DMS 273 treated with DMSO at 0.1 percent for 48 hours (cell line): ENCODE results near the gene CRBN.

Experiments
- DNase-seq: peaks from one replicate; lab custom pipeline; 2025; lab: John Stamatoyannopoulos, UW

Gene CRBN

DNA sequence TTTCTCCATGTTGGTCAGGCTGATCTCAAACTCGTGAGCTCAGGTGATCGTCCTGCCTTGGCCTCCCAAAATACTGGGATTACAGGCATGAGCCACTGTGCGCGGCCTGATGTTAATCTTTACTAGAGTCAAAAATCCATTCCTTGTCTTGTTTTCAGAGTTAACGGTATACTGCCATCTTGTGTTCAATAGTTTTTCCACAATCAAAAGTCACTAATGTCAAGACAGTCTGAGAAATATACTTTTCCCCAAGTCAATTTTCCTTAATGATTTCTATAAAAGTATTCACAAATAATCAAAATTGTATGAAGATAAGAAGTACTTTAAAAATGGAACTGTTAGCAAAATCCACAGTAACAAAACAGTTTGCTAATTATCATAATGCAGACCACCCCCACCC, 8.5 kb downstream of the CRBN start:
- DNase-seq: no peak

DNA sequence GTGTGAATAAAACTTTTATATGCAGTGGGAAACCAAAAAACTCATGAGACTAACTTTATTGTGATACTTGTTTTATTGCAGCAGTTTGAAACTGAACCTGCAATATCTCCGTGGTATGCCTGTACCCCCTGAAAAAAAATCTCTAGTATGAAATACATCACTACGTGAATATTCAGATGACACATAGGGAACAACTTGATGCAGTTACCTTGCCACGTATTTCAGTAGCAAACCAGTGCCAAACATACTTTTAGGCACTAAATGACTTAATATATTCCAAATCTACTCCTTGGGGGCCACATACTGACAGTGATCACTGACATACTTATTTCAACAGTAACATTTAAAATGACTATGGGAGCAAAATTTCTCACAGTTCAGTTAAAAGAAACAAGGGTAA, 13.8 kb downstream of the CRBN start:
- no peak for DNase-seq

DNA sequence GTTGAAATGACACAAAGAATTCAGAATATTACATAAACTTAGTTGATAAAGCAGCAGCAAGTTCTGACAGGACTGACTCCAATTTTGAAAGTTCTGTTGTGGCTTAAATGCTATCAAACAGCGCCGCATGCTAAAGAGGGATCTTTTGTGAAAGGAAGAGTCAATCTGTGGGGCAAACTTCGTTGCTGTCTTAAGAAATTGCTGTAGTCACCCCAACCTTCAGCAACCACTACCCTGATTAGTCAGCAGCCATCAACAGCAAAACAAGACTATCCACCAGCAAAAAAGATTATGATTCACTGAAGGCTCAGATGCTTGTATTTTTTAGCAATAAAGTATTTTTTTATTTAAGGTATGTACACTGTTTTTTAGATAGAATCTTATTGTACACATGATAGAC, 14.2 kb downstream of the CRBN start:
- DNase-seq: no peak

DNA sequence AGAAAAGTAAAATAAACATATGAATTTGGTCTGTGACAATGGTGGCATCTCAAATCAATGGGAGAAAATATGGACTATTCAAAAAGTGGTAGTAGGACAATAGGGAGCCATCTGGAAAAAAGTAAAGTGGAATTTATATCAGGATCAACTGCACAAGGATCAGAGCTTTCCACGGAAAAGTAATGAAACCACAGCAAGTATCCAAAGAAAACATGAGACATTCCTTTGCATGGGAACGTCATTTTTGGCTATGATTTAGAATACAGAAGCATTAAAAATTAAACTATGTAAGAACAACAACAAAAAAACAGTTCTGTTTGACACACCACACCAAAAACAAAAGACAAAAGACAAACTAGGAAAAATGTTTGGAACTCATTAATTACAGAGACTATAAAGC, 18.7 kb downstream of the CRBN start:
- no peak for DNase-seq

DNA sequence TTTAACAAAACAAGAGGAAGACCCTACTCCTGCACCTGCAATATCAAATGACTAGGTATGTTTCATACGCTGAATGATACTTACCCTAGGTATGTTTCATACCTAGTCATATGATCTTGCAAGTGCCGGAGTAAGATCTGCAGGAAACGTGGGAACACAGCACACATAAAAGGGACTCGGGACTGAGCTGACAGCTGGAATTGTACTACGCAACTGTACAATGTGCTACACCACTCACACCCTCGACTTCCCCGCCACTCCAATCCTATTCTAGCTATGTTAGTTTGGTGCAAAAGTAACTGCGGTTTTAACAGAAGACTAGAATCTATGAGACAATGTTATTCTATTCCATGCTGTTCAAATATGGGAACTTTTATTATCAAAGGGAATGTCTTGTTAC, 22.0 kb downstream of the CRBN start:
- DNase-seq: no peak

DNA sequence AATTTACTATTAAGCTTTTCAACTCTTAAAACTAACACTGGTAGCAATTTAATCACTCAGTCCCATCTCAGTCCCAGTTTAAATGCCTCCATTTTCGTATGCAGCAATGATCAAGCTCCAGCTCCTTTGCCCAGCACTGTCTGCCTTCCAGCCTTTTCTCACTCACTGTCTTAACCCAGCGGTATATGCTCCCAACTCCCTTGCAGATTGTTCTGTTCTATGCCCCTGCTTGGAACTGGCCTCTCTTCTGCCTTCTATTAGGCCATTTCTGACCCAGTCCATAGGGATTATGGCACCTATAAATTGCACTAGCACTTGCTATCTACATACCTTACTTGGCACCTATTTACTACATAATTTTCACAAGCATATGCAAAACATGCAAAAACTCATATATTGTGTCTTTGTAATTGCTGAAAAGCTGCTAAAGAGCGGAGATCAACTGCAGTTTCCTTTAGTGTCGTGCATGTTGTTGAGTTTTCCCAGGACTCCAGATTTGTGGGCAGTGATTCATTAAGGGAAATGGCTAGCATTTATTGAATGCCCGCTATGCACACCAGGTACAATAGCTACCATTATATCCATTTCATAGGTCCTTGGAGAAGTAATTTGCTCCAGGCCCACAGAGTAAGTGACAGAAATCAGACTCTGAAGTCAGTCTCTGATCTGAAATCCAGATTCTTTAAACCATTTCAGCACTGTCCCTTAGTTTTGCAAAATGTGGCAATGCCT, 24.4 kb downstream of the CRBN start:
- no peak for DNase-seq

DNA sequence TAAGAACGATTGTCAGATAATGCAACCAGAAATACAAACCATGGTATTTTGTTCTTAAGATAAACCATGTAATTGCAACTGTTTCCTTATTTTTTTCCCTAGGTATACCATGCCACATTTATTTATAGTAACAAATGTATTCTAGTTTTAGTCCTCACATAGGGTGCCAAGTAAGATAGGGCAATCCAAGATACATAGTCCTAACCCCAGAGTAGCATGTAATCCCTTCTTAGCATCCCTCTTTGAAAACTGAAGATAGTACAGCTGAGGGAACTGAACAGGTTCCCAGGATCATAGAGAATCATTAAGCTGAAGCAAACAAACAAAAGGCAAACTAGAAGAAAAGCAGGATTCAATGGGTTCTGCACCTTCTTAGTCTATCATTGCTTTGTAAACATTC, 28.0 kb downstream of the CRBN start:
- no peak for DNase-seq

DNA sequence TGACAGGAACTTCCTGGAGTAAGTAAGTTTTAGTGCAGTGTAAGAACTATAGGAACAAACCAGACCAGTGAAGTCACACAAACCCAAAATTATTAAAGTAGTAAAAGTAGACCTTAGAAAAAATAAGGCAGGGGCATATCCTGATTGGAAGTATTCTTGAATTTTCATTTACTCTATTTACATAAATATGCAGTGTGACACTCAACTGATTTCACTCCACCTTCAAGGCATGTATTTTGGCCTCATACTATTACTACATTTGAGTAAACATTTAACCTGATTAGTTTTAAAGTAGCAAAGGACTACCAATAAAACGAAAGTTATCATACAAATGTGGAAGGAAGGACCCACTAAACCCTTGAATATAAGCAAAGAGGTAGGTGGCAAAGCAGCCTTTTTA, 29.9 kb downstream of the CRBN start:
- DNase-seq: no peak

DNA sequence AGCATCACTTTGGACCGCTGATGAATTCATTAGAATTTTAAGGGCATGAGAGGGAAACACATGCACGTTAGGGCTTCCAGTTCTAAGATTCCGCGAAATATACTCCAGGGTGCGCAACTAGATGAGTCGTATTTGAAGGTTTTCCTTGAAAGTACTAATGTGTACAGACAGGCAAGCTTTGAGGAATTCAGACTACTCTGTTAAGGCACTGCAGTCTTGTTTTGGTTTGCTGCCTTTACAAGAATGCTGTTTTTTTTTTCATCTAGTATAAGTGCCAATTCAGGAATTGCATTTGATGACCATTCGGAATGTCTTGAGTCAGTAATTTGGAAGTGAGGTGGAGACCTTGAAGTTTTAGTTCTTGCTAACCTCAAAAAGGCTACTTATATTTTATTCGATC, 33.7 kb downstream of the CRBN start:
- no peak for DNase-seq

DNA sequence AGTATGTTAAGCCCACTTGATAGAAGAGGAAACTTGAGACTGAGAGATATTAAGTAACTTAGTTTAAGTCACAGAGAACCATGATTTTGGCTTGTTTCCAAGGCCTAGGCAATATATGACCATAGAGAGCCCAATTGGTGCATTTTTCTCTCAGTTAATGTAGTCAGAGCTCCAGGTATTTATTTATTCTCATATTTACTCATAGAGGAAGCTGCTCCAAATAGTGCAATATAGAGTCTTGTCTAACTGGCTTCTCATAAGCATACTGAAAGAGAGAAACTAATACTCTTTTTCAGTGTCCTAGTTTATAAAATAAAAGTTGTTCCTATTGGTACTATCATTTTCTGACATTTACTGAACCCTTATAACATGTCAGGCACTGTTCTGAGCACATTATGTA, 37.6 kb downstream of the CRBN start:
- DNase-seq: no peak

DNA sequence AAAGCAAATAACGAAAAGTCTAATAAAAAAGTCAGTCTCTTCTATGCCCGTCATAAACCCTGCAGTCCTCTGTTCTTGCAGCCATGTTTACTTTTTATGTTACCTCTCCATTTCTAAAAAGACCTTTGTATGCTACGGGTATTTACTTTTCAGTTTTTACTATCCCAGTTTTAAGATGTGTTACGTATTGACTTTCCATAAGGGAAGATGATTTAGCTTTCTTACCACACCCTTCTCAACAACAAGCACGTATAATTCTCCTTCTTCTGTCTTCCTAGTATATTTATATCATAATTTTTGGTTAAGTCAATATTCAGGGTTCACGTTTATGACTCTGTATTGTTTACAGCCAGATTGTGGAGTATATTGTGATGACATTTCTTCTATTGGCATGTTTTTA, 42.0 kb downstream of the CRBN start:
- DNase-seq: no peak

DNA sequence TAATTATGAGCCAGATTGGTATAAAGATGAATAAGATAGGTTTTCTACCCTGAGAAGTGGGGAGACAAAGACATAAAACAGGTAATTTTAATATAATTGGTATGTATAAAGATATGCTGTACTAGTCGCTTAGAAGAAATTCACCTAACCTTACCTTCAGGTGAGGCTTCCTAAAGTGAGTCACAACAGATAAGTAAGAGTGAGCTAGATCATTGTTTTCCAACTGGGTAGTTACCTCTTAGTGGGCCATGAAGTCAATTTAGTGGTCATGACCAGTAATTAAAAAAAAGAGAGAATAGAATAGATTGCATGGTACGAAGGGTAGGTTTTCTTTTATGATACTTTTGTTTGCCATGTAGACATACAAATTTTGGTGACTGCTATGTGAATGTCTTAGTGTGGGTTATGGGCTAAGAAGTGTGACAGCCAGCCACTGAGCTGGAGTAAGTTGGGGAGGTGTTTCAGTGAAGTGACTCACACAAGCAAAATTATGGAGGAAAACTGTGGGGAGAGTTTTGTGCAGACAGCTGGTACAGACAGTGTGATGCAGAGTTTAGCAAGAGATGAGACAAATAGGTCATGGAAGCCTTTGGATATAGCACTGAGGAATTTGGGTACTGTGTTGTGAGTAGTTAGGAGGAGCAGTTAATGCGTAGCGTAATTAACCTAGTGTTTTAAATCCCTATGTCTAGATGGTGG, 44.6 kb downstream of the CRBN start:
- no peak for DNase-seq

DNA sequence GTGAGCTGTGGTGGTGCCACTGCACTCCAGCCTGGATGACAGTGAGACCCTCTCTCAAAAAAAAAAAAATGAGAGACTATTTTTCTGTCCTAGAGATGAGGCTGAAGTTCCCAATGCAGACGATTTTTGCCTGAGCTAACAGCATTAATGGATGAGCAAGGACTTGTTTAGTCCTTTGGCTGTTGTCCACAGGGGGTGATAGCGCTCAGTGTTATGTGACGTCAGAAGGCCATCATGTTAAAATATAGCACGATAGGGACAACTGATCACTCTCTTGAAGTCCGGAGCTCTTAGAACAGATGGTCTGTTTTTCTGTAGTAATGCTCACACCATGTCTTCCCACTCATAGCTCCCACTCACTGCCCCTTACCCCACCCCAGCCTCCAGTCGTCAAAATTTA, 46.0 kb downstream of the CRBN start:
- DNase-seq: no peak

DNA sequence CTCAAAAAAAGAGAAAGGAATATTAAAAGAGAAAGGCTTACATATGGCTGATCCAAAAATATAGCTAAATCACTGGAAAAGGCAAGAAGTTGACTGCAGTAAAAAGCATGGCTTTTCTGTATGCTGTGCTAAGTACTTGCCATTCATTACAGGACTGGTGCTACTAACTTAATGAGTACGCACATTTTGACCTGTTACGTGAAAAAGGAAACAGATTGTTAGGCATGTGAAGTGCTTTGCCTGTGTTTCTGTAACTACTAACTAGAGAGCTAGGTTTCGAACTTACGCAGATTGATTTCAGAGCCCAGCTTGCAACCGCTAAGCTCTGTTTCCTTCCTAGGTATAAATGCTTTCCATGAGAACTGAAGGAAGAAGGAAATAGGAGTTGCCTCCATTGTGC, 49.9 kb downstream of the CRBN start:
- no peak for DNase-seq

DNA sequence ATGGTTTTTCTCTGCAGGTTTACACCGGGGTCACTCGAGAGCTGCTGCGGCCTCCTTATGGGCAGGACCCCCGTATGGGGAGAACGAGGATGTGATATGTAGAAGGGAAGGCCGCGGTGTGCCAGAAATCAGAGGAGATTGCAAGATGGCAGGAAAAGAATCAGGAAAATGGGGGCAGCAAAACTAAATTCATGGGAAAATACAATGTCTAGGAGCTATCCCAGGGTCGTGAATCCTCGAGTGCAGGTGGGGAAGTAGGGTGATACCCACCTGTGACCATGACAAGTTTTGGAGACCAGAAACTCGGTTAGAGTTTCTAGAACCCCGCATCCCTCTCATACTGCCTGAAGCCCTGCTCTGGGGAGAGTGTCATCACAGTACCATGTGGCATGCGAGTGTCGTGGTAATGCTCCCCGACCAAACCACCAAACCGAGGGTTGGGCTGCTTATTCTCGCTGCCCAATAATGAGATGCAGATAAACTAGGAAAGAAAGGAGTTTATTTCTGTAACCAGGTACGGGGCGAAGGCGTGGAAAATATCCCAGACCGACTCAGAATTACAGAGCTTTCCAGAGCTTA, 52.0 kb downstream of the CRBN start:
- DNase-seq: no peak

DNA sequence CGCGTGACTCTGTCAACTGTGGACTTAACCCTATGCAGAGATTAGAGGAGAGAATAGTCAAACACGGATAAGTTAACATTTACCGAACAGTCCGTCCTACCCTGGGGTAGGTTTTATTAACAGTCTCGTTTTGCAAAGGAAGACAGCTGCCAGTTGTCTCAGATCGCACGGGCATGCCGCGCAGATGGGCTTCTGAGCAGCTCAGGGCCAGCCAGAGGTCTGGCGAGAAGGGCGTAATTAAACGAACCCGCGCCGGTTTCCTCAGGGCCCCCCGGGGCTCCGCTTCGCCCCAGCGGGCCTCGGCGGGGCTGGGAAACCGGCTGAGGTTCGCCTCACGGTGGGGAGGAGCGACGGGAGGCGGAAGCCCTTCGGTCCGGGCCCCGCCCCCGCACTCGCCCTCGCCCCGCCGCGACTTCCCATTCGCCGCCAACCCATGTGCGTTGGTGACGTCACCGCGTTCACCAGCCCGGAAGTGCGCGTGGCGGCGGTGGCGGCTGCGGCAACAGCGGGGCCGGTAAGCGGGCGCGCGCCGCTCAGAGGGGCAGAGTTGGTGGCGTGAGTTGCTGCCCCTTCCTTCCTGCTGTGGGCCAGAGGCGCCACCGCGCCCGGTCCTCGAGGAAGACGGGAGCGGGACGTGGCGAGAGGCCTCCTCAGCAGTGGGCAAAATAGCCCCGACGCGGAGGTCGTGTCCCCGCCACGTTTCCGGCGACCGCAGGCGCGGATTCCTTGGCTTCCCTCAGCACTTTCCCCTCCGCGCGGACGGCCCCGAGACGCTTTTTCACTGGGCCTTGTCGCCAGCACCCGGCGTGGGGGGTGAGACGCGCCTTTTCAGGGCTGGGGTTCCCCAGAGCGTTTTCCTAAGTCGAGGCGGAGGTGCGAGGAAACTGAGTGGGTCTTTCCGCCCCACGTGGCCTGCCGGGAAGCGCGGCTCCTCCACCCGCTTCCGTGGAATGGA, 52.7 kb downstream of the CRBN start, which contains the start of gene TRNT1:
TSS of gene TRNT1 (plus strand) at position 464 of the 955 bp plus-strand sequence. CDS start 2,101 bp downstream, outside the sequence.
- DNase-seq: peak; percentile 44

DNA sequence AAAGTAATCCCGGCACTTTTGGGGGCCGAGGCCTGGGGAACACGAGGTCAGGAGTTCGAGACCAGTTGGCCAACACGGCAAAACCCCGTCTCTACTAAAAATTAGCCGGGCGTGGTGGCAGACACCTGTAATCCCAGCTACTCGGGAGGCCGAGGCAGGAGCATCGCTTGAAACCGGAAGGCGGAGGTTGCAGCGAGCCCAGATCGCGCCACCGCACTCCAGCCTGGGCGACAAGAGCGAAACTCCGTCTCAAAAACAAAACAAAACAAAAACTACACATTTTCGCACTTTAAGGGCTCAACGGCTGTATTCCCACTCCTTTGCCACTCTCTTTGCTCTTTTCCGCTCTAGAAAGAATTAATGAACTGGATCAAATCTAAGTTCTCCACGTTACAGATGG, 53.5 kb downstream of the CRBN start:
- DNase-seq: no peak

DNA sequence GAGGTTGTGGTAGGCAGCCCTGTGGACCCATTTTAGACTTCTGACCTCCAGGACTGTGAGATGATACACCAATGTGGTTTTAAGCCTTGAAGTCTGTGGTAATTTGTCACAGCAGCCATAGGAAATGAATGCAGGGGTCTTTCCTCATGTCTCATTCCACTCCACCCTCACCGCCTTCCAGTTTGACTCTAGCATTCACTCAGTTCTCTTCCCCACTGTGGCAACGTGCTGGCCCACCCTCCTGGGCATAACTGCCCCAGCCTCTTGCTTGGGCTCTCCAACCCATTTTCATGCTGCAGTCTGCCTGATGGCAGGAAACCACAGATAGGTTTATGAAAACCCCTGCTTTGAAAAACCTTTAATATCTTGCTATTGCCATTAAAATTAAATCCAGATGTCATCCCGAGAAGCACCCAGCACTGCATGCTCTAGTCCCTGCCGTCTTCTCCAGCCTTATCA, 60.1 kb downstream of the CRBN start:
- no peak for DNase-seq

DNA sequence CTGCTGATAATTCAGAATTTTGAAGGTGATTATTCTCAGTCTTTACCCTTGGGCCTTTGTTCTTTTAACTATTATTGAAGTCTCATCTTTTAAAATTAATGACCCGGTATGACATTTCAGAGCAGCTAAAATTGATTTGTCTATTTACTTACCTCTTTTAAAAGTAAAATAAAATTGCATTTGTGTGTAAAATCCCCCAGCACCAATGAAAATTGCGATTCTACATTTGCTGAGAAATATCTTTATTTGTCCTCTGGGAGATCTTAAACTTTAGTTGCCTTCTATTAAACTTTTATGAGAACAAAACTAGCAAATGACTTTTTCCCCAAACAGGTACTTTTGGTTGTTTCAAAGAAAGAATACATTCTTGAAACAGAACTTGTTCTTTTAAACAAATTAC, 61.8 kb downstream of the CRBN start:
- DNase-seq: no peak

DNA sequence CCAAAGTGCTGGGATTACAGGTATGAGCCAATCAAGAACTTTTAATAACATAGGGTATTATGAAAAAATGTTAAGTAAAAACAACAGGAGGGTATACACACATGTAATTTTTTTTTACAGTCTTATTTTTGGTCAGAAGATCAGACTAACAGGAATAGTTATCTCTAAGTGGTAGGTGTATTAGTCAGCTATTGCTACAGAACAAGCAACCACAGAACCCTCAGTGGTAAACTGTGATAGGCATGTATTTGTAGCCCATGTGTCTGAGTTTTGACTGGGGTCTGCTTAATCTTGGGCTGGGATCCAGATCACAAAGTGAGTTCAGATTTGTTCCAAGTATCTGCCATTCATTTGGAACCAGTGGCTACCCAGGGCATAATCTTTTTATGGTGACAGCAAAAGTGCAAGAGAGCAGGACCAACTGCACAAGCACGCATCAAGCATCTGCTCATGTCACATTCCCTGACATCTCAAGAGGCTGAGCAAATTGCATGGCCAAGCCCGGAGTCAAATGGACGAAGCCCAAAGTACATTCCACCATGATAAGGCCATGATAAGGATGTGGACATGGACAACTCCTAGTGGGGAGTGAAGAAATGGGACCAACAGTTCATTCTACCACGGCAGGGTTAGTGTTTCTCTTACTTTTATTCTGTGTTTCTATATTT, 66.3 kb downstream of the CRBN start:
- DNase-seq: no peak

DNA sequence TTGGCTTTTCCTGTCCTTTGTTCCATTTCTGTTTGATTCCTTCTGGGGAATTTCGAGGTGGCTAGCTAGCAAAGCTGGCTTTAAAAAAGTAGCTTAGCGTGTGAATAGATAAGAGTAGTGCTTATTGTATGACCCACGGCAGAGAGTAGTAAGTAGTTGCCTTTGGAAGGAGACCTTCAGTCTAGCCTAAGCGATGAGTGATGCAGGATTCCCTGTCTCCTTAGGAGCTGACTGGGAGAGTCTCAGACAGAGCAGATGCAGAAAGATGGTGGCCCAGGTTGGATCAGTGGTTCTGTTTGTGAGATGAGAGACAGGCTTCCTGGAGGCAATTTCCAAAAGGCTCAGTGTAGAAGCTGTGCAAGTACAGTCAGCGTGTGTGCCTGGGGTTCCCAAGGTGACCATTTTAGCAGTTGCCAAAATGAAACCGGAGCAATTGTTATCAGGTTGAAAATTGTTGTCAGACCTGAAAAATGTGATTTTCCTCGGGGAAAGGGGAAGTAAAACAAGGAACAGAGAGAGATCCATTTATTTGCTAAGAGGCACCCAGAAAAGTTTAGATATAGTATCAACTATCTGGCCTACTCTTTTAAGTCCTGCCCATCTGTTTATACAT, 68.6 kb downstream of the CRBN start:
- DNase-seq: no peak
